GM23338 (cell line): ENCODE data around the gene NPS. TPM values are rescaled to one million over a fixed set of nuclear protein-coding genes. Genes with fewer than 3 reads are reported as not detected.

ENCODE experiments used
- ATAC-seq: fragments of 200-7000 bp; cut with Tn5 transposase; 3 replicates; pipeline ENCODE4 v1.9.1; 2020
- DNase-seq: peaks from one replicate; pipeline ENCODE4 v3.0.0-alpha.2; 2015; ENCODE audit warnings: low spot score
- H2AFZ ChIP-seq: fragments of 200-600 bp; sonication (generic); 2 replicates; pipeline ENCODE4 v1.8.0; 2016; ENCODE audit warnings: antibody characterized with exemption, mild to moderate bottlenecking, moderate library complexity
- H3F3A ChIP-seq: fragments of 200-600 bp; sonication (generic); replicated peaks from 2 replicates; pipeline ENCODE4 v1.8.0; 2017; ENCODE audit warnings: antibody characterized with exemption, mixed run types, low read depth
- H3K27ac ChIP-seq: fragments of 200-600 bp; sonication (generic); 2 replicates; pipeline ENCODE4 v1.6.1; 2016; ENCODE audit warnings: low read depth
- H3K27me3 ChIP-seq: fragments of 200-600 bp; sonication (generic); 2 replicates; pipeline ENCODE4 v1.8.0; 2016; ENCODE audit warnings: mild to moderate bottlenecking, mixed run types, moderate library complexity; ENCODE audit not compliant: insufficient read depth
- H3K36me3 ChIP-seq: fragments of 200-600 bp; sonication (generic); 2 replicates; pipeline ENCODE4 v1.8.0; 2016; ENCODE audit warnings: mild to moderate bottlenecking; ENCODE audit not compliant: insufficient read depth
- H3K4me1 ChIP-seq: fragments of 200-600 bp; sonication (generic); 2 replicates; pipeline ENCODE4 v1.8.0; 2016; ENCODE audit warnings: mild to moderate bottlenecking, moderate library complexity; ENCODE audit not compliant: insufficient read depth
- H3K4me2 ChIP-seq: fragments of 200-600 bp; sonication (generic); 2 replicates; pipeline ENCODE4 v1.7.1; 2017; ENCODE audit warnings: mixed run types
- H3K4me3 ChIP-seq: fragments of 200-600 bp; sonication (generic); 2 replicates; pipeline ENCODE4 v1.6.1; 2016; ENCODE audit warnings: mixed run types
- H3K79me2 ChIP-seq: fragments of 200-600 bp; sonication (generic); replicated peaks from 2 replicates; pipeline ENCODE4 v1.8.0; 2017; ENCODE audit warnings: mild to moderate bottlenecking; ENCODE audit not compliant: insufficient read depth
- H3K9me2 ChIP-seq: fragments of 200-600 bp; sonication (generic); 2 replicates; pipeline ENCODE4 v1.8.0; 2017; ENCODE audit not compliant: insufficient read depth
- H4K20me1 ChIP-seq: fragments of 200-600 bp; sonication (generic); replicated peaks from 2 replicates; pipeline ENCODE4 v1.8.0; 2017; ENCODE audit warnings: mild to moderate bottlenecking; ENCODE audit not compliant: insufficient read depth
- H3K27ac Mint-ChIP-seq: 2 replicates; pipeline ENCODE4 v1.8.0; 2020; ENCODE audit warnings: inconsistent platforms, mild to moderate bottlenecking, moderate library complexity, mixed read lengths
- H3K27me3 Mint-ChIP-seq: 3 replicates; pipeline ENCODE4 v1.8.0; 2022; ENCODE audit warnings: low read depth, mild to moderate bottlenecking, moderate library complexity, mixed read lengths, inconsistent platforms; ENCODE audit not compliant: insufficient read depth, poor library complexity
- H3K36me3 Mint-ChIP-seq: 3 replicates; pipeline ENCODE4 v1.8.0; 2021; ENCODE audit warnings: low read depth, mild to moderate bottlenecking, inconsistent platforms, moderate library complexity, mixed read lengths
- H3K4me1 Mint-ChIP-seq: 3 replicates; pipeline ENCODE4 v1.8.0; 2020; ENCODE audit warnings: mild to moderate bottlenecking, inconsistent platforms, mixed read lengths
- H3K4me3 Mint-ChIP-seq: 3 replicates; pipeline ENCODE4 v1.8.0; 2021; ENCODE audit warnings: moderate library complexity, mild to moderate bottlenecking, inconsistent platforms, mixed read lengths
- H3K9me3 Mint-ChIP-seq: 3 replicates; pipeline ENCODE4 v1.8.0; 2020; ENCODE audit warnings: moderate library complexity, mild to moderate bottlenecking, inconsistent platforms, mixed read lengths
- CREB1 ChIP-seq: fragments of 250-450 bp; sonication (Bioruptor Pico); IDR thresholded peaks from 2 replicates; pipeline ENCODE4 v1.5.0; 2020; ENCODE audit warnings: low read depth, mild to moderate bottlenecking, moderate library complexity
- CTCF ChIP-seq, 2 experiments: fragments of 200-600 bp in 1 of 2; sonication (generic) in 1 of 2; conservative IDR thresholded peaks; 2 replicates each; pipeline versions ENCODE4 v1.5.1 to v1.6.1; 2016 to 2017; ENCODE audit warnings: antibody characterized with exemption in 2 of 2, low read depth in 2 of 2, mild to moderate bottlenecking in 2 of 2, moderate library complexity in 1 of 2
- STAT1 ChIP-seq: IDR thresholded peaks from one replicate; pipeline ENCODE4 v1.6.1; 2016; ENCODE audit warnings: antibody characterized with exemption; ENCODE audit not compliant: unreplicated experiment
- ZNF114 ChIP-seq: fragments of 250-450 bp; sonication (Bioruptor Pico); IDR thresholded peaks from 2 replicates; pipeline ENCODE4 v1.5.0; 2020; ENCODE audit warnings: mild to moderate bottlenecking, moderate library complexity
- ZNF462 ChIP-seq: fragments of 250-450 bp; sonication (Bioruptor Pico); IDR thresholded peaks from 2 replicates; pipeline ENCODE4 v1.5.0; 2020; ENCODE audit warnings: mild to moderate bottlenecking, moderate library complexity
- polyA plus RNA-seq: library from polyadenylated mRNA; unstranded; fragments of >200 nt; fragmentation: Nextera tagmentation; extraction: Ambion mirVana; gene quantifications from 2 replicates; pipeline ENCODE4 v1.2.1, GENCODE V29; 2016
- total RNA-seq: library from RNA; depleted of rRNA; stranded (reverse); fragments of >200 nt; shearing (Covaris generic); gene quantifications from 2 replicates; pipeline ENCODE4 v1.2.3, GENCODE V29; 2014

NPS gene
- total and polyA plus RNA-seq, 2 experiments from 2014 or later: not detected

GRCh38 chr10:127534074-127534473, 15.0 kb upstream of the NPS start:
- H3K4me3 ChIP-seq: no peak overlapping the region
- no peaks in the 10 kb centered on the region for H3K27me3 ChIP-seq
- TF ChIP-seq CREB1 (no peak), CTCF (conservative IDR thresholded peaks at IDR 0.05; ENCODE audit: low read depth in 2 of 2) (no peak), ZNF114 (CRISPR knock-in tag) (no peak), ZNF462 (CRISPR knock-in tag) (no peak), STAT1 (no peak)
- ATAC-seq: no peak
- no peaks in the 10 kb centered on the region for H3F3A ChIP-seq
- no peaks in the 10 kb centered on the region for H3K79me2 ChIP-seq
- no peaks in the 10 kb centered on the region for H3K4me1 ChIP-seq
- H4K20me1 ChIP-seq: no peaks in the 10 kb centered on the region
- H3K4me2 ChIP-seq: no peak overlapping the region
- Mint-ChIP-seq H3K27me3 (peaks cover 5% of the 10 kb centered on the region), H3K4me3 (no peak overlapping the region), H3K9me3 (peaks cover 6% of the 10 kb centered on the region; the same call in 2 of the 3 replicates), H3K27ac (no peak overlapping the region), H3K36me3 (no peaks in the 10 kb centered on the region; the same call in 2 of the 3 replicates), H3K4me1 (no peaks in the 10 kb centered on the region)
- no peak overlapping the region for H2AFZ ChIP-seq
- DNase-seq: no peak
- H3K27ac ChIP-seq: no peak overlapping the region
- no peaks in the 10 kb centered on the region for H3K9me2 ChIP-seq
- H3K36me3 ChIP-seq: no peaks in the 10 kb centered on the region
